Left lung (tissue), 10 donors: ENCODE measurements around the gene MYBPC2. TPM values are rescaled to one million over a fixed set of nuclear protein-coding genes. Genes with fewer than 3 reads are reported as not detected.
"Not testable (repeated sequence)": the region's sequence is repeated elsewhere in the genome, so short reads cannot be mapped to it uniquely, and the experiment has no call there.

Experiments
- ATAC-seq: fragments of 200-7000 bp; cut with Tn5 transposase; one replicate; pipeline ENCODE4 v1.9.1; 2020; ENCODE audit warnings: moderate library complexity
- DNase-seq, 4 donors: peaks; one replicate each; pipeline ENCODE4 v3.0.0-alpha.2; 2013 to 2020
- H3K27ac ChIP-seq, 2 donors: fragments of 200-600 bp; sonication (generic) in 1 of 2; one replicate each; pipeline versions ENCODE4 v1.5.0 to v1.8.0; 2020 to 2021
- H3K27me3 ChIP-seq, 2 donors: fragments of 200-600 bp; sonication (generic) in 1 of 2; one replicate each; pipeline versions ENCODE4 v1.5.0 to v1.8.0; 2020 to 2021
- H3K36me3 ChIP-seq, 2 donors: fragments of 200-600 bp; sonication (generic) in 1 of 2; one replicate each; pipeline versions ENCODE4 v1.5.0 to v1.8.0; 2020 to 2021
- H3K4me1 ChIP-seq, 2 donors: fragments of 200-600 bp; one replicate each; pipeline ENCODE4 v1.8.0; 2021
- H3K4me3 ChIP-seq, 2 donors: fragments of 200-600 bp; sonication (generic) in 1 of 2; one replicate each; pipeline versions ENCODE4 v1.5.0 to v1.8.0; 2020 to 2021; ENCODE audit warnings: mild to moderate bottlenecking in 1 of 2
- H3K9me3 ChIP-seq, 2 donors: fragments of 200-600 bp; sonication (generic) in 1 of 2; one replicate each; pipeline versions ENCODE4 v1.5.0 to v1.8.0; 2020 to 2021
- CTCF ChIP-seq, 2 donors: fragments of 200-600 bp; sonication (generic) in 1 of 2; IDR thresholded peaks; one replicate each; pipeline versions ENCODE4 v1.5.0 to v1.8.0; 2021; ENCODE audit warnings: antibody characterized with exemption in 2 of 2
- intact Hi-C, 2 donors: fragments of 100-400 bp; cut with DNase I; formaldehyde crosslinking; loops; one replicate each; pipeline versions ENCODE4 v1.11.2 to v1.14.2; 2022
- polyA plus RNA-seq, 6 donors: library from polyadenylated mRNA; unstranded; fragments of 120-200 nt; gene quantifications; one replicate each; pipeline ENCODE4 v1.2.1, GENCODE V29; 2013; ENCODE audit not compliant: insufficient read length in 6 of 6
- total RNA-seq, 2 donors: library from RNA; stranded (reverse); fragmentation: NEBNext Ultra II Directional; extraction: Animal tissue kit (Norgen Biotek cat#: 25700); gene quantifications; one replicate each; pipeline ENCODE4 v1.2.1, GENCODE V29; 2021
- donor health status: DM: no; HTN: yes; CAD: no.
- donor health status: DM: no; HTN: no; CAD: no.

Gene MYBPC2
- total and polyA plus RNA-seq, 8 donors, result 0.06 to 0.70 (median 0.21) TPM; not detected in 2

DNA sequence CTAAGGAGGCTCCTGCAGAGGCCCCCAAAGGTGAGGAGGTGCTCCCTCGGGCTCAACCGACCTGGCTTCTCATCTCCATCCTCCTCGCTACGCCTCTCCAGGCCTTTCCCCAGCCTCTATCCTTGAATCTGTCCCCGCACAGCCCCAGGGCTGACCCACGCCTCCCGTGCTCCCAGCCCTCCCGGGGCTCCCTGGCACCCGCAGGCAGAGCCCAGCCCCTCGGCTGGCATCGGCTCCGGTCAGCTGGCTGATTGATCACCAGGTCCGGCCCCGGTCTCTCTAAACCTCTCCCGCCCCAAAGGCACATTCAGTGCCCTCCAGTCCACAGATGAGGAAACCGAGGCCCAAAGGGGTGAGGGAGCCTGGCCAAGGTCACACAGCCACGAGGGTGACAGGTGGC is 2.5 kb downstream of the MYBPC2 start:
- Histone ChIP-seq H3K9me3 (no peaks in the 10 kb centered on the region), H3K27me3 (peaks cover 0 to 31% of the 10 kb centered on the region in 2 donors), H3K4me3 (no peak overlapping the region), H3K27ac (no peak overlapping the region), H3K4me1 (peaks cover 5 to 15% of the 10 kb centered on the region in 2 donors), H3K36me3 (no peaks in the 10 kb centered on the region)
- DNase-seq (peak in 1 of 4 donors; percentile 55), ATAC-seq (no peak)
- TF ChIP-seq CTCF (IDR thresholded peaks at IDR 0.05), result no peak
- intact Hi-C loops, result no loop called here

GRCh38 chr19:50435627-50436026 is 2.9 kb downstream of the MYBPC2 start:
- no peak overlapping the region for H3K4me3 ChIP-seq
- peaks cover 5 to 15% of the 10 kb centered on the region in 2 donors for H3K4me1 ChIP-seq
- DNase-seq (peak in 1 of 4 donors; percentile 59), ATAC-seq (no peak)
- no peak for TF ChIP-seq CTCF (IDR thresholded peaks at IDR 0.05)
- intact Hi-C loops, result no loop called here
- no peaks in the 10 kb centered on the region for H3K9me3 ChIP-seq
- no peaks in the 10 kb centered on the region for H3K36me3 ChIP-seq
- H3K27me3 ChIP-seq, result peaks cover 0 to 30% of the 10 kb centered on the region in 2 donors
- H3K27ac ChIP-seq, result no peak overlapping the region

GRCh38 chr19:50437862-50438449 is 5.3 kb downstream of the MYBPC2 start:
- H3K4me3 ChIP-seq, result no peak overlapping the region
- no peaks in the 10 kb centered on the region for H3K36me3 ChIP-seq
- intact Hi-C loops, result no loop called here
- no peak overlapping the region for H3K27ac ChIP-seq
- peaks cover 0 to 14% of the 10 kb centered on the region in 2 donors for H3K27me3 ChIP-seq
- H3K9me3 ChIP-seq, result no peaks in the 10 kb centered on the region
- no peak for TF ChIP-seq CTCF (IDR thresholded peaks at IDR 0.05)
- ATAC-seq (no peak), DNase-seq (no peak)
- H3K4me1 ChIP-seq, result peaks cover 0 to under 1% of the 10 kb centered on the region in 2 donors

GRCh38 chr19:50439130-50439529 is 6.4 kb downstream of the MYBPC2 start:
- H3K36me3 ChIP-seq, H3K9me3 ChIP-seq, intact Hi-C loops, DNase-seq, H3K4me1 ChIP-seq, H3K27me3 ChIP-seq, ATAC-seq, H3K27ac ChIP-seq, H3K4me3 ChIP-seq: not testable (repeated sequence)

GRCh38 chr19:50444059-50444458 is 11.4 kb downstream of the MYBPC2 start:
- intact Hi-C loops, result no loop called here
- H3K4me1 ChIP-seq, result no peaks in the 10 kb centered on the region
- H3K4me3 ChIP-seq, result no peak overlapping the region
- H3K27me3 ChIP-seq, result no peaks in the 10 kb centered on the region
- no peaks in the 10 kb centered on the region for H3K9me3 ChIP-seq
- no peaks in the 10 kb centered on the region for H3K36me3 ChIP-seq
- ATAC-seq (no peak), DNase-seq (no peak)
- H3K27ac ChIP-seq, result no peak overlapping the region
- no peak for TF ChIP-seq CTCF (IDR thresholded peaks at IDR 0.05)

DNA sequence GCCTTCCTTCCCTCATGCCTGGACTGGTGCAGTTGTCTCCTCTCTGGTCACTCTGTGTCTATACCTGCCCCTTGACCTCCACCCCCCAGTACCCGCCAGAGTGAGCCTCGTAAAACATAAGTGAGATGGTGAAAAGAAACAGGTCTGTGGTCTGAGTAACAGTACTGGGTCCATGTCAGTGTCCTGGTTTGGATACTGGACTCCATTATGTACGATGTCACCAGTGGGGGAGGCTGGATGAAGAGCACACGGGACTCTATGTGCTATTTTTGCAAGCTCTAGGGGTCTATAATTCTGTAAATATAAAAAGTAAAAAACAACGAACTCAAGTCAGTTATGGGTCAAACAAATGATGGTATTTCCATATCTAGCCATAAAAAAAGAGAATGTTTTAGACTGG is 14.4 kb downstream of the MYBPC2 start:
- DNase-seq (no peak), ATAC-seq (no peak)
- intact Hi-C loops, result no loop called here
- no peak overlapping the region for H3K27ac ChIP-seq
- no peaks in the 10 kb centered on the region for H3K4me1 ChIP-seq
- no peaks in the 10 kb centered on the region for H3K9me3 ChIP-seq
- H3K36me3 ChIP-seq, result no peaks in the 10 kb centered on the region
- TF ChIP-seq CTCF (IDR thresholded peaks at IDR 0.05), result no peak
- no peak overlapping the region for H3K4me3 ChIP-seq
- peaks cover 0 to 18% of the 10 kb centered on the region in 2 donors for H3K27me3 ChIP-seq
